Measurements from ENCODE around the gene ZCCHC7. TPM values are rescaled to one million over a fixed set of nuclear protein-coding genes. Genes with fewer than 3 reads are reported as not detected.

The ZCCHC7 gene
- polyA plus RNA-seq, 4 donors: 4.9 to 15.0 (median 7.9) TPM

DNA sequence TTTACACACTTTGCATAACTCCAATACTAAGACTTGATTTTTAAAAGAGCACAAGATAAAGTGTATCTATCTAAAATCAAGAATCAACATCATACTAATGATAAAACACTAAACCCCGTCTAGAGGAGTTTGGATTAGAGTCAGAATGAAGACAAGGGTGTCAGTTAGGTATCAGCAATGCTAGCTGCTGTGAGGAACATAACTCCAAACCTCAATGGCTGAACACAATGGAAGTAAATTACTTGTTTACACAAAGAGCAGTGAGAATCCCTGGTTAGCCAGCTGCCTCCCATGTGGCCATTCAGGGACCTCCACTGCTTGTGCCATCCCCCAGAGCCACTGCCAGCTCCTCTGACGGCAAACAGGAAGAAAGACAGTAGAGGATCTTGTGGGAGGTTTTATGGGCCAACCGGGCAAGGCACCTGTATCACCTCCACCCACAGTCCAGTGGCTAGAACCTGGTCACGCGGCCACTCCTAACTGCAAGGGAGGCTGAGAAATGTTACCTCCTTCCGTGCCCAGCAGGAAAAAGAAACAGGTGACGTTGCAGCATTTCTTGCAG lies 278.2 kb downstream of the ZCCHC7 start:
- 72 to 88% (median 79%) methylated on average over 7 of the region's 7 CpGs for whole genome bisulfite sequencing, 3 donors
- Histone ChIP-seq H3K4me1 (ENCODE audit: control insufficient read depth in 3 of 3, insufficient read depth in 2 of 3, low read depth in 1 of 3, low read length in 2 of 3) (no peaks in the 10 kb centered on the region), H3K36me3 (ENCODE audit: control insufficient read depth in 3 of 3, insufficient read depth in 2 of 3, low read depth in 1 of 3, low read length in 3 of 3) (no peaks in the 10 kb centered on the region), H3K9me3 (ENCODE audit: control insufficient read depth in 2 of 2, insufficient read depth in 1 of 2, low read depth in 1 of 2, low read length in 1 of 2) (no peaks in the 10 kb centered on the region), H3K4me3 (ENCODE audit: low read depth in 1 of 3, low read length in 3 of 3) (no peak overlapping the region), H3K27me3 (ENCODE audit: control insufficient read depth in 3 of 3, insufficient read depth in 3 of 3, low read length in 3 of 3) (no peaks in the 10 kb centered on the region), H3K27ac (ENCODE audit: low read depth in 1 of 3, low read length in 2 of 3) (no peak overlapping the region)
- FAIRE-seq: no peak
- no peak for DNase-seq

DNA sequence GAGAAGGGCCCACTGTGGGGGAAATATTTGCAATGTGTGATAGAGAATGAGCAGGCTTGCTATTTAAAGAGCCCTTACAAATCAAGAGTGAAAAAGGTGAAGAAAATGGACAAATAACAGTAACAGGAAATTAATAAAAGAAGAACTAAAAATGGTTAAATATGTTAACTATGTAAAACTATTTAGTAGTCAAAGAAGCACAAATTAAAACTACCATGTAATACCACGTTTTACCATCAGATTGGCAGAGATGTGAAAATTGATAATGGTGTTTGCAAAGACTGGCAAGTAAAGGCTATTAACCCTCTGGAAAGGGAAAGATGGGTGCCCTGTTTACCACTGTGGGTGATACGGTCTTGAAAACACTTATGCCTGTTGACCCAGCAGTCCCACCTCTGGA lies 279.0 kb downstream of the ZCCHC7 start:
- FAIRE-seq (no peak), DNase-seq (no peak)
- H3K4me3 ChIP-seq (ENCODE audit: low read depth in 1 of 3, low read length in 3 of 3): no peak overlapping the region
- H3K9me3 ChIP-seq (ENCODE audit: control insufficient read depth in 2 of 2, insufficient read depth in 1 of 2, low read depth in 1 of 2, low read length in 1 of 2): no peaks in the 10 kb centered on the region
- H3K36me3 ChIP-seq (ENCODE audit: control insufficient read depth in 3 of 3, insufficient read depth in 2 of 3, low read depth in 1 of 3, low read length in 3 of 3): no peaks in the 10 kb centered on the region
- no peaks in the 10 kb centered on the region for H3K4me1 ChIP-seq (ENCODE audit: control insufficient read depth in 3 of 3, insufficient read depth in 2 of 3, low read depth in 1 of 3, low read length in 2 of 3)
- H3K27me3 ChIP-seq (ENCODE audit: control insufficient read depth in 3 of 3, insufficient read depth in 3 of 3, low read length in 3 of 3): no peaks in the 10 kb centered on the region
- WGBS, 3 donors: 59 to 72% (median 60%) methylated on average over 2 of the region's 2 CpGs
- no peak overlapping the region for H3K27ac ChIP-seq (ENCODE audit: low read depth in 1 of 3, low read length in 2 of 3)

DNA sequence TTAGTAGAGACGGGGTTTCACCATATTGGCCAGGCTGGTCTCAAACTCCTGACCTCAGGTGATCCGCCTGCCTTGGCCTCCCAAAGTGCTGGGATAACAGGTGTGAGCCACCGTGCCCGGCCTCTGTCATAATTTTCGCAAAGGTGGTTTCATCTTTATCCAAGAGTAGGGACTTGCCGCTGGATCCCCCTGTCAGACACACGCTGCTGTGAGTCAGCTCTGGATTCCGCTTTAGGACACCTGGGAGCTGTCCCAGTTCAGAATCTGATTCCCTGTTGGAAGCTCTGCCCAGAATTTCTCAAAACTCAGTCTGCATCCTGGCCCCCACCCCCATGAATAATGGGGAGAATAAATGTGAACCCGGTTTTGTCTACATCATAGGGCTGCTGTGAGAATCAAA lies 284.2 kb downstream of the ZCCHC7 start:
- Histone ChIP-seq H3K27ac (ENCODE audit: low read depth in 1 of 3, low read length in 2 of 3) (no peak overlapping the region), H3K36me3 (ENCODE audit: control insufficient read depth in 3 of 3, insufficient read depth in 2 of 3, low read depth in 1 of 3, low read length in 3 of 3) (no peaks in the 10 kb centered on the region), H3K4me1 (ENCODE audit: control insufficient read depth in 3 of 3, insufficient read depth in 2 of 3, low read depth in 1 of 3, low read length in 2 of 3) (no peaks in the 10 kb centered on the region), H3K4me3 (ENCODE audit: low read depth in 1 of 3, low read length in 3 of 3) (no peak overlapping the region), H3K27me3 (ENCODE audit: control insufficient read depth in 3 of 3, insufficient read depth in 3 of 3, low read length in 3 of 3) (no peaks in the 10 kb centered on the region), H3K9me3 (ENCODE audit: control insufficient read depth in 2 of 2, insufficient read depth in 1 of 2, low read depth in 1 of 2, low read length in 1 of 2) (no peaks in the 10 kb centered on the region)
- WGBS, 3 donors: 91 to 94% (median 92%) methylated on average over 9 of the region's 9 CpGs
- DNase-seq (no peak), FAIRE-seq (no peak)

DNA sequence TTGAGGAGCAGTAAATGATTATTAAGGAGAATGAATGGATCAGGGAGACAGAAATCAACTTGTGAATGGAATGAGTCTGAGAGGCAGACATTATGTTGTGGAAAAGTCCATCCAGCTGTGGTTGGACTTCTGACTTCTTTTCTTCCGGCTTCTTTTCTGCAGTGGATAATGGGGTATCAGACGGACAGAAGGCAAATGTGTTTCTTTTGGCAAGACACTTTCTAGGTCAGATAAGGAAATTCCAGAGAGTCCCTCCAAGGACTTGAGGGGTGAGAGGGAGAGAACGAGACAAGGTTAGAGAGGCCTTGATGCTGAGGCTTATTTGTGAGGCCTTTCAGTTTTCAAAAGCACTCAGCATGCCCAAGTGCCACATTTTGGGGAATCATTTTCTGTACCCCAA lies 285.0 kb downstream of the ZCCHC7 start:
- H3K4me3 ChIP-seq (ENCODE audit: low read depth in 1 of 3, low read length in 3 of 3): no peak overlapping the region
- FAIRE-seq: no peak
- no peak for DNase-seq
- H3K27me3 ChIP-seq (ENCODE audit: control insufficient read depth in 3 of 3, insufficient read depth in 3 of 3, low read length in 3 of 3): no peaks in the 10 kb centered on the region
- H3K4me1 ChIP-seq (ENCODE audit: control insufficient read depth in 3 of 3, insufficient read depth in 2 of 3, low read depth in 1 of 3, low read length in 2 of 3): no peaks in the 10 kb centered on the region
- H3K9me3 ChIP-seq (ENCODE audit: control insufficient read depth in 2 of 2, insufficient read depth in 1 of 2, low read depth in 1 of 2, low read length in 1 of 2): no peaks in the 10 kb centered on the region
- WGBS, 3 donors: 80 to 88% (median 80%) methylated on average over 3 of the region's 3 CpGs
- no peaks in the 10 kb centered on the region for H3K36me3 ChIP-seq (ENCODE audit: control insufficient read depth in 3 of 3, insufficient read depth in 2 of 3, low read depth in 1 of 3, low read length in 3 of 3)
- no peak overlapping the region for H3K27ac ChIP-seq (ENCODE audit: low read depth in 1 of 3, low read length in 2 of 3)

DNA sequence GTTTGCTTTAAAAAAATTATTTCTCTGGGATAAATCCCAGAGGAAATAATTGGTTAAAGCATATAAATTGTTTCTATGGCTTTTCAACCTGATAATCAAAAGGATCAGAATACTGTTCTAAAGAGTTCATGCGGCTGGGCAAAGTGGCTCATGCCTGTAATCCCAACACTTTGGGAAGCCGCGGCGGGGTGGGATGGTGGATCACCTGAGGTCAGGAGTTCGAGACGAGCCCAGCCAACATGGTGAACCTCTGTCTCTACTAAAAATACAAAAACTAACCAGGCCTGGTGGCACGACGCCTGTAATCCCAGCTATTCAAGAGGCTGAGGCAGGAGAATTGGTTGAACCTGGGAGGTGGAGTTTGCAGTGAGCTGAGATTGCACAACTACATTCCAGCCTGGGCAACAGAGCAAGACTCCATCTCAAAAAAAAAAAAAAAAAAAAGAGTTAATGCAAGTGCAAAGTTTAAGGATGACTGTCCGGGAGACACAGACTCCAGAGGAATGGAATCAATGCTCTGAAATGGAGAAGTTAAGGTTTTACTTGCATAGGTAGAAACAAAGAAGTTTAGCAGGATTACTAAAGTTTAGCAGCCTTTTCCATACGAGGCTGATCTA lies 285.5 kb downstream of the ZCCHC7 start:
- Histone ChIP-seq H3K27me3 (ENCODE audit: control insufficient read depth in 3 of 3, insufficient read depth in 3 of 3, low read length in 3 of 3) (no peaks in the 10 kb centered on the region), H3K27ac (ENCODE audit: low read depth in 1 of 3, low read length in 2 of 3) (no peak overlapping the region), H3K4me3 (ENCODE audit: low read depth in 1 of 3, low read length in 3 of 3) (no peak overlapping the region), H3K4me1 (ENCODE audit: control insufficient read depth in 3 of 3, insufficient read depth in 2 of 3, low read depth in 1 of 3, low read length in 2 of 3) (no peaks in the 10 kb centered on the region), H3K9me3 (ENCODE audit: control insufficient read depth in 2 of 2, insufficient read depth in 1 of 2, low read depth in 1 of 2, low read length in 1 of 2) (no peaks in the 10 kb centered on the region), H3K36me3 (ENCODE audit: control insufficient read depth in 3 of 3, insufficient read depth in 2 of 3, low read depth in 1 of 3, low read length in 3 of 3) (no peaks in the 10 kb centered on the region)
- DNase-seq (no peak), FAIRE-seq (no peak)
- WGBS, 3 donors: 89 to 90% (median 89%) methylated on average over 10 of the region's 10 CpGs

DNA sequence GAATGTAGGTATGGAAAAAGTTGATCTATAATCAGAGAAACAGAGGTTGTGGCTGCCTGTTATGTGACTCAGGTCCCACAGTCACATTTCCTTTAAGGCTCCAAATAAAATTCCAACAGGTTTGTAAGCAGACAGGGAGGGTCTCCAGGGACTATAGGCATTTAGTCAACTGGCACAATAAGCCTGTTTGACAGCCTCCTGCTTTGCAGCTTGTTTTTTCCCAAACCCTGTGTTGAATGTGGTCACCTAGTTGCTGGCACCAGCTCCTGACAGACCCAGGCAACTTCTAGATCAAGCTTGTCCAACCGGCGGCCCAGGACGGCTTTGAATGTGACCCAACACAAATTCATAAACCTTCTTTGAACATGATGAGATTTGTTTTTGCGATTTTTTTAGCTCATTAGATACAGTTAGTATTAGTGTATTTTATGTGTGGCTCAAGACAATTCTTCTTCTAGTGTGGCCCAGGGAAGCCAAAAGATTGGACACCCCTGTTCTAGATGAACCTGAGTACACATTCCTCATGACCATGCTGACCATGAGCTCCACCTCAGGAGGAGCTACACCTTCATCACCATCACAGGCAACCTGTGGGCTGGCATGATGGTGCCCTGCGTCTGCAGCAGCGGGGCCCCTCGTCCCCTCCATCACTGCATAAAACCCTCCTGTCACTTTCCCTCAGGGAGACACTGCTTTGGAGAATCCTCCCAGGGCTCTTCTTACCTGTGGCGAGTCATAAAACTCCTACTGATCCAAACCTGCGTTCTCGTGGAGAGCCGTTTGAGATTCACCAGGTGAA lies 286.4 kb downstream of the ZCCHC7 start:
- DNase-seq: no peak
- no peak overlapping the region for H3K4me3 ChIP-seq (ENCODE audit: low read depth in 1 of 3, low read length in 3 of 3)
- no peak for FAIRE-seq

DNA sequence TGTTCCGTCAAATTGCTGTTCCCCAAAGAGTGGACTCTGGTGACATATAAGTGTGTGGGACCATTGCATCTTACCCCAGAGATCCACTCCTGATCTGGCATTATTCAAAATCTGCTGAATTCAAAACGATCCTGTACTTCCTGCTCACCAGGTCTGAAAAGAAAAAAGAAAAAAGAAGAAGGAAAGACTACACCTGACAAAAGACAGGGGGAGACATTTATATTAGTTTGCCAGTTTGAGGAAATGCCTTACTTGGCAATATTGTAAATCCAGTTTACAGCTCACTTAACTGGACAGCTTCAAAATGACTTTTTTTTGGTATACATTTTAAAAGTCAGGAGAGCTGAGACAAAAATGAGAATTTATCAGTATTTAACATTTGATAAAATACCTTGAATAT lies 287.1 kb downstream of the ZCCHC7 start:
- 52 to 59% (median 54%) methylated on average over 2 of the region's 2 CpGs for WGBS, 3 donors
- Histone ChIP-seq H3K9me3 (ENCODE audit: control insufficient read depth in 2 of 2, insufficient read depth in 1 of 2, low read depth in 1 of 2, low read length in 1 of 2) (no peaks in the 10 kb centered on the region), H3K36me3 (ENCODE audit: control insufficient read depth in 3 of 3, insufficient read depth in 2 of 3, low read depth in 1 of 3, low read length in 3 of 3) (no peaks in the 10 kb centered on the region), H3K27me3 (ENCODE audit: control insufficient read depth in 3 of 3, insufficient read depth in 3 of 3, low read length in 3 of 3) (no peaks in the 10 kb centered on the region), H3K4me1 (ENCODE audit: control insufficient read depth in 3 of 3, insufficient read depth in 2 of 3, low read depth in 1 of 3, low read length in 2 of 3) (peaks cover 0 to 5% (median 0%) of the 10 kb centered on the region in 3 donors), H3K27ac (ENCODE audit: low read depth in 1 of 3, low read length in 2 of 3) (no peak overlapping the region), H3K4me3 (ENCODE audit: low read depth in 1 of 3, low read length in 3 of 3) (no peak overlapping the region)
- FAIRE-seq (no peak), DNase-seq (no peak)

More for the DNA sequence above, 286.4 kb downstream of the ZCCHC7 start:
- Histone ChIP-seq H3K4me1 (ENCODE audit: control insufficient read depth in 3 of 3, insufficient read depth in 2 of 3, low read depth in 1 of 3, low read length in 2 of 3) (peaks cover 0 to 5% (median 0%) of the 10 kb centered on the region in 3 donors), H3K9me3 (ENCODE audit: control insufficient read depth in 2 of 2, insufficient read depth in 1 of 2, low read depth in 1 of 2, low read length in 1 of 2) (no peaks in the 10 kb centered on the region), H3K36me3 (ENCODE audit: control insufficient read depth in 3 of 3, insufficient read depth in 2 of 3, low read depth in 1 of 3, low read length in 3 of 3) (no peaks in the 10 kb centered on the region), H3K27ac (ENCODE audit: low read depth in 1 of 3, low read length in 2 of 3) (no peak overlapping the region), H3K27me3 (ENCODE audit: control insufficient read depth in 3 of 3, insufficient read depth in 3 of 3, low read length in 3 of 3) (no peaks in the 10 kb centered on the region)
- WGBS, 3 donors: 90 to 92% (median 91%) methylated on average over 11 of the region's 11 CpGs
